Activated CD4-positive, alpha-beta T cell treated with anti-CD3 and anti-CD28 coated beads for 4 hours (primary cell): Measurements from ENCODE around the gene EFCAB9.

Experiments used
- DNase-seq, 2 donors: peaks; one replicate each; pipeline ENCODE4 v3.0.0-alpha.2; 2020

EFCAB9 gene

DNA sequence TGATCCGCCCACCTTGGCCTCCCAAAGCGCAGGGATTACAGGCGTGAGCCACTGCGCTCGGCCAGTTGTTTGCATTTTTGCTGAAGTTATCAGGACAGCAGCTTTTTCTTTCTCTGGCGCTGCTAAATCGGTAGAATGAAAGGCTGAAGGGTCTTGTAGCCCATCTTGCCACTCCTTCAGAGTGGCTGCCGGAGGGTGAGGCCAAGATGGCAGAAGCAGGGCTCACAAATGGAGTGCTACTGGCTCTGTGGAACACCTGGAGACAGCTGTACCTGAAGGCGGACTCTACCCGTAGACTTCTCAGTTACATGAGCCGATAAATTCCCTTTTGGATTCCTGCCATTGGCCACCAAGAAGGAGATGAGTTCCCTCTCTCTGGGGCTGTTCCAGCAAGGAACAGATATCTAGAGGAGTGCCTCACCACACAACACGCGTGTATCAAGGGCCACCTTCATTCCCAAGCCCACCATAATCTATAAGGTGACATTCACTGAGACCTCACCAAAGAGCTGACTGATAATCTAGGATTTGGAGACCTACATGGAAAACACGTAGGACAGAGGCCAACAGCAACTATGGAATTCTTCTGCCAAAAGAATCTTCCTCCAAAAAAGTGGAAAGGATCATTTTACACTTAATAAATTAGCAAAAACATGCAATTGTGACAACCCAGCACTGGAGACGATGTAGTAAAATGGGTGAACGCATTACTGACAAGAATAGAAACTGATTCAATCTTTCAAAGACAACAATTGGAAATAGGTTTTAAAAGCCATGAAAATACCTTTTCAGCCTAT lies 27.7 kb upstream of the EFCAB9 start:
- DNase-seq: no peak

DNA sequence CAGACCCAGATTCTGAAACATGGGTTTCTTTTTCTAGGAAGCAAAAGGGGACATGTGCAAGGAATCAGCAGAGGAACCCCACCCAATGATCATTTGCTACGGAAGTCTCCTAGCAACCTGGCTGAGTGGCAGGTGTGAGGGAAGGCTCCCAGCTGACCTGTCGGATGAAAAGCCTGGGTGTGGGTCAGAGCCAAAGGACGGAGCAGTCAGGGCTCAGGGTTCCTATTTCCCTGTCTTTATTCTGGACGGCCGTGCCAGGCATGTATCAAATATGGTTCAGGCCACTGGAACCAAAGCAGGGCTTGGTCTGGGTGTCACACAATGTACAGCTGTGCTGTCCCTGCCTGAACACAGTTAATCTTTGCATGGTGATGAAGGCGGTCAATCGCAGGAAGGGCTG lies 26.1 kb upstream of the EFCAB9 start:
- DNase-seq: no peak

DNA sequence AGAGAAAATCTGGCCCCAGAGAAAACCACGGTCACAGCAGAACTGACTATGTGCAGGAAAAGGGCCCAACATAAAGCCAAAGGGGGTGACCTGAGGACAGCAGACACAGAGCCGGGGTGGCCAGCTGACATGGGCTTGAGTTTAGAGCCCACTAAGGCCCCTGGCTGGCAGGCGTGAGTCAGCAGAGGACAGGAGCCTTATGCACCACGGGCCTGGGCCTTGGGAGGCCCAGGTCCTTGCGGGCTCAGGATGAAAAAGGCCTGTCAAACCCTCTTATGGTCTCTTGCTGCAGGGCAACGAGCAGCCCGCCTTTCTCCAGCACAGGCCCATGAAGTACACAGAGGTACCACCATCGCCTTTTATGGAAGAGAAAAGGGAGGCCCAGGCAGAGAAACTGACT lies 25.7 kb upstream of the EFCAB9 start:
- no peak for DNase-seq

DNA sequence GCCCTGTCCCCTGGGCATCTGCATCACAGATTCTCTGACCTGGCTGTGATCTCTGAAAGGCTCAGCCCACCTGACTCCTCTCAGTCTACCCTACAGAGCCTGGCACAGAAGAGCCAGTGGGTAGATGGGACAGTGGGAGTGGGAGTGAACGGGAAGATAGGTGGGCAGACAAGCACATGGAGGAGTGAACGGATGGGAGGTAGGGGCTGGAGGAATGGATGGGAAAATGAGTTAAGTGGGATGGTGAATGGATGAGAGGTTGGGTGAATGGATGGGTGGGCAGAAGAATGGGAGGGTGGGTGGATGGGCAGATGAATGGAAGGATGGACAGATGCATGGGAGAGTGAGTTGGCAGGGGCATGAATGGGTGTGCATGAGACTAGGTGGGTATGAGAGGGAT lies 24.8 kb upstream of the EFCAB9 start:
- no peak for DNase-seq

DNA sequence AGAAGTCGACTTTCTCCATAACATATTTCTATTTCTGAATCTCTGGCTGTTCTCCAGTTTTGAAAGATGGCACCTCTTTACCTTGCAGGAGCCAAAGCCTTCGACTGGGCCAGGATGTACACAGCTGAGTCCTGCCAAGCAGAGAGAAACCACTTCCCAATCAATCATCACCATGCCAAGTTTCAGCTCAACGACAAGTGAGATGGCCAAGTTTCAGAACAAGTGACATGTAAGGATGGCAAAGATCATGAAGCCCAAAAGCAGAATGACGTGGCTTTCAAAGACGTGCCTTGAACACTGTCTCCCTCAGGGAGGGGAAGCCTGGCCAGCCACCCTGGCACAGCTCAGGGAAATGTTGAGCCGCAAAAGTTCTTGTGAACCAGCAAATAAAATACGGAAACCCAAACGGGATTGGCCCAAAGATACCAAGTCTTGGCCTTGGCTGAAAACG lies 23.7 kb upstream of the EFCAB9 start:
- no peak for DNase-seq

DNA sequence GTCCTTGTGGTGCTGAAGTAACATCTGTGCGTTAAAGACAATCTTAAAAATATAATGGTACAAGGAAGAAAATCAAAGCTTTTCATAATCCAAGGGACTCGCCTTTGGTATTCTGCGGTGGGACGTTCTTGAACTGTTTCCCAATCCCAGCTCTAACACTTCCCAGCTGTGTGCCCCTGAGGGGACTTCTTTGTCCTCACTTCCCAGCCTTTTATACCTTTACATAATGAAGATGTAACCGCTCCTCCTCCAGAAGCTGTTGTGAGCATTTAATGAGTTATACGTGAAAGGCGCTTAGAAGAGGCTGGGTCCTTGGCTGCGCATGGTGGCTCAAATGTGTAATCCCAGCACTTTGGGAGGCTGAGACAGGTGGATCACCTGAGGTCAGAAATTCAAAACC lies 22.9 kb upstream of the EFCAB9 start:
- no peak for DNase-seq

DNA sequence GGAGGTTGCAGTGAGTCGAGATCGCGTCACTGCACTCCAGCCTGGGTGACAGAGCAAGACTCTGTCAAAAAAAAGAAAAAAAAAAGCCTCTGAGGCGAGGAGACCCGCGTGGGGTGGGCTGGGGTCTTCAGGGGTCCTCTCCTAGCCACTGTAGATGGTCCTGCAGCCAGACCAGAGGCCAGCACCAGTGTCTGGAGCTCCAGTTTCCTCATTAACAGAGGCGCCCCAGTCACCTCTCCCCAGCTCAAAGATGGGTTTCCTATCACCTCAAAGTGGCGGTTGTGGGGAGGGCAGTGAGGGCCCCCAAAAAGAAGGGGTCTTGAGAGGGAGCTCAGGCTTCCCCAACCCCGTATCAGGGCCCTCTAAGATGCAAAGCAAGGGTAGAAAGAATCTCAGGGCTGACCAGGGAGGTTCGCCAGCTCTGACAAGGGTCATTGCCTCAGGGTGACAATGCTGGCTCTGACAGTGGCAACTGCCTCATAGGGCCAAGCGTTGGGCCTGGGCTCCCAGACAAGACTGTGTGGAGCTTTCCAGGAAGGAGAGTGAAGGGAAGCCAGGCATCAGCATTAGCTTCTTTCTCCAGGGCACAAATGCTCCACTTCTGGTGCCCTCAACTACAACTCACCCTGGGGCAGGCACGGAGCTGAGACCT lies 20.9 kb upstream of the EFCAB9 start:
- DNase-seq: no peak

DNA sequence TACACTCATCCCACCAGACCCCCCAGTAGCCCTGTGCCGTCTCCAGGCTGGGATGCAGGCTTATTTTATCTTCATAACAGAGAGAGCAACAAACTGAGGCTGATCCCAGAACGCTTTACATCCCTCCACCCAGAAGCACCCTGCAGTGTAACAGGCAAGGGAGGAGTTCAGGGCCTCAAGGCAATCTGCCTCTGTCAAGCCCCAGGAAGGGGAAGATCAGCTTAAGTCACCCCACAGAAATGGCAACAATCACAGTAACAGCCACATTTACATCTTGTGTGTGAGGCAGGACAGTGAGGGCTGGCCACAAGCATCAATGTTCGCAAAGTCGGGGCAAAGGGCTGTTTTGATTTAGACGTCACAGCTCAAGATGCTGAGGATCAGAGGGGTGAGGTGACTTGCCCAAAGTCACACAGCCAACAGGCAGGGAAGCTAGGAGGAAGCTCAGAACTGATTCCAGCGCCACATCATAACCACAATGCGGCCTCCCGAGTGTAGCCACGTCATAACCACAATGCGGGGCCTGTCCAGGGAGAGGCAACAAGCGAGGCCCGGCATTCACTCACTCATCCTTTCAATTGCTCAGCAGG lies 20.3 kb upstream of the EFCAB9 start:
- peak; percentile 59 to 66 for DNase-seq

DNA sequence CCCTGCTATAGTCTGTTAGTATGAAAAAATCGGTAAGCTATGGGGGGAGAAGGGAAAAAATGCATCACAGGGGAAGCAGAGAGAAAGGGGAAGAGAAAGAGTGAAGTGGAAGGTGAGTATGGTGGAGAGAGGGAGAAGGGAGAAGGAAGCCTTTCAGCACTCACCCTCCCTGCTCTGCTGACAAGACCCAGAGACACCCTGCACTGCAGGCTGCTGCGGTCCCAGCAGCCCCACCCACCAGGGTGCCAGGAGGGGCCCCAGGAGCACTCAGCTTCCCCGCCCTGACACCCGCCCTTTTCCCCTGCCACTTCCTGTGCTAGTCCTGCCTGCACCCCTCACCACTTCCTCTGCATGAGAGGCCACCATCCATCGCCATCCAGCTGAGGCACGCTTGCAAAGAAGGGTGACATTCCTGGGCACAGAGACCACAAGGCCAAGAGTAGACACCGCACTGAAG lies 18.7 kb upstream of the EFCAB9 start:
- peak; percentile 82 to 84 for DNase-seq

DNA sequence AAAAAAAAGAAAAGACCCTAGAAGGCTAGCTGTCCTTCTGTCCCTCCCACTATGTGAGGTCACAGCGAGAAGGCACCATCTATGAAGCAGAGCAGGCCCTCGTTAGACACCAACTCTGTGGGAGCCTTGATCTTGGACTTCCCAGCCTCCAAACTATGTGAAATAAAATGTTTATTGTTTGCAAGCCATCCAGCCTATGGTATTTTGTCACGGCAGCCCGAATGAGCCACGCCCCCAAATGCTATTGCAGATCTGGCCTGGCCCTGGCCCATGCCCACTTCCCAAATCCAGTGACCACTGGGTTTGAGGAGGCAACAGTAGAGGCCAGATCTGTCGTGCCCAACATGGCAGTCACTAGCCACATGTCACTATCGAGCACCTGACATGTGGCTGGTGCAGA lies 16.8 kb upstream of the EFCAB9 start:
- DNase-seq: no peak

DNA sequence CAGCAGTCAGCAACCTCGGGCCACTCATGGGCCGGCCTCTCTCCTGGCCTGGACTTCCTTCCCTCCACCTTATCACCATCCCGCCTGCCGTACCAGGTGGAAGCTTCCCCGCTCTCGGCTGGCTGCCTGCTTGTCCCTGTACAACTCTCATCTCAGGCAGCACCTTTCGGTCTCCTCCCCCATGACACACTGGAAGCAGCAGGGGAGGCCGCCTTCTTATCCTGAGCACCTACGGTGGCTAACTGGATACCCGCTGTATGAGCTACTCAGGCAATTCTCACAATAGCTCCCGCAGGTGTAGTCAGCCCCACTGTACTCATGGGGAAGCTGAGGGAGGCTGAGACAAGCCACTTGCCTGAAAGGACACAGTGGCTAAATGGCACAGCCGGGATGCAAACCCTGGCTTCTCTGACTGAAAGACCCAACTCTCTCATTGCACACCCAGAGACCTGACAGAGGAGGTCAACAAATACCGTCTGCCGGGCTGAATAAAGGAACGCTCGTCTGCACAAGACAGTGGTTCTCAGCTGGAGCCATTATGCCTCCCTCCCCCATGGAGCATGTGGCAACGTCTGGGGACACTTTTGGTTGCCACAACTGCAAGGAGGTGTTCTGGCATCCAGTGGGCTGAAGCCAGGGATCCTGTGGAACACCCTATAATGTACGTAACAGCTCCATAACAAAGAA lies 15.5 kb upstream of the EFCAB9 start:
- peak in 1 of 2 donors; percentile 29 for DNase-seq

DNA sequence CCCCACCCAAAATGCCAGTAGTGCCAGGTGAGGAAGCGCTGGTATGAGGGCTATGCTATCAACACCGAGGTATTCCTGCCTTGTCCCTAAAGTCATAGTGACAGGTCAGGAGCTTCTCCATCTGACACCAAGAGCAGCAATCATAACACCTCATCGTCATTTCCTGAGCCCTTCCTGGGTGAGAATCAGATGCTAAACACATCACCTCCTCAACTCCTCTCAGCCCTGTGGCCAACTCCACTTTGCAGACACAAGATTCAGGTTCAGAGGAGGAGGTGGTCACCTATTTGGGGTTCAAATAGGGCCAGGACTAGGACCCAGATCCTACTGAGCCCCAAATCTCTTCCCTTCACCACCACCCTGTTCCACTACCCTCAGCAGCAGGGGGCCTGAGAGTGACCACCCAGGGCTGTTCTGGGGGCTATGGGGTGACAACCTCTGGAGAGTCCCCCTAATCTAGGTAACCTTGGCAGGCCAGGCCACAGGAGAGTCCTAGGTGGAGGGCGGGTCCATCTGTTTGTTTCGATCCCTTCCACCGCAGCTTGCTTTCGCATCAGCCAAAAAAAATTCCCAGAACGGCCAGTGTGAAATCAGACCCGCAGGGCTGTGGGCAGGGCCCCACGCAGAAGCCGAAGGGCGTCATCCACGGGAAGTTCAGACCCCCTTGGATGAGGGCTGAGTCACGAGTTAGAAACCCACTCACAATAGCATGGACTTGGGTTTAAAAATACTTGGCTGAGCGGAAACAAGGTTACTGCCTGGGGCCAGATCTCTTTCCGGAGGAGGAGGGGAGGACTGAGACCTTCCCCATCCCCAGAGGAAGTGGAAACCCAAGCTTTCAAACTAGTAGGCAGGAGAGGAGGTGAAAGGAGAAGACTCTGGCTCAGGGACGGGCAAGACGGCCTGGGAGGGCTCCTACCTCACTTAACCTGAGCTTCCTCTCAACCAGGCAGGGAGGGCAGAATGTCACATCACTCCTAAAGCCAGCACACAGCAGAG lies 14.7 kb upstream of the EFCAB9 start:
- DNase-seq: peak; percentile 37

DNA sequence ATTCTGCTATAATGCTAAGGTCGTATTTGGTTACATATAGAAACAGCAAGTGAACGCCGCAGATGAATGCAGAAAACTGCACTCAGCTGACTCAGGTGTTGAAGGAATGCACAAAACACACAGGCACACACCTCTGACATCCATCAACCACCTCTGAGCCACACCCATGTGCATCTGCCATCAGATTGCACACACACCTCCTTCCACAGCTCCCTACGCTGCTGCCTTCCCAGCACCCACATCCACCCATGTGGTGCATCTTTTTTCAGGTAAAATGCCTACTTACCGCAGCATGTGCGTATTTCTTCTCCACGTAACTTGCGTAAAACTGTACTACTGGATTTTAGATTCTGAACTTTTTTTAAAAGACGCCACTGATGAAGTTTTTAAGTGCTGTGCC lies 13.0 kb upstream of the EFCAB9 start:
- no peak for DNase-seq

DNA sequence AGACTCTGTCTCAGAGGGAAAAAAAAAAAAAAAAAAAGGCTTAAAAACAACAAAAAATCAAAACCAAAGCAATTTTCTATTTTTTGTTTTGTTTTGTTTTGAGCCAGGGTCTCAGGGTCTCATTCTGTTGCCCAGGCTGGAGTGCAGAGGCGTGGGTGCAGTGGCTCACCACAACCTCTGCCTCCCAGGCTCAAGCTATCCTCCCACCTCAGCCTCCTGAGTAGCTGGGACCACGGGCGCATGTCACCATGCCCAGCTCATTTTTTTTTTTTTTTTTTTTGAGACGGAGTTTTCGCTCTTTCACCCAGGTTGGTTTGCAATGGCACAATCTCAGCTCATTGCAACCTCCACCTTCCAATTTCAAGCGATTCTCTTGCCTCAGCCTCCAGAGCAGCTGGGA lies 11.7 kb upstream of the EFCAB9 start:
- no peak for DNase-seq

DNA sequence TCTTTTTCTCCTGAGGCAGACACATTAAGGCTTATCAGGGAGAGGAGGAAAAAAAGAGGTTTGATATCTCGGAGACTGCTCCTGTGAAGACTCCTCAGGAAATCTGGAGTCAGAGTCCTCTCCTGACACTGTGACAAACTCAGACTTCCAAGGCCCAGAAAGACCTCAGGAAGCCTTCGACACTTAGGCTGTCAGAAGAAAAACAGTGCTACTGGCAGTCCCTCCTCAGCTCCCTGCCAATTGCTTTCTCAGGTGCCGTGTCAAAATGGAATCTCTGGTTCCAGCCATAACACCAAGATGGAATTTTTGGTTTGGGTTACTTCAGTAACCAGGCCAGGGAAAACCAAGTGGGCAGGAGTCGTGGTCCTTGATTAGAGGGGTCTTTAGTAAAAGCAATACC lies 10.1 kb upstream of the EFCAB9 start:
- DNase-seq: no peak

DNA sequence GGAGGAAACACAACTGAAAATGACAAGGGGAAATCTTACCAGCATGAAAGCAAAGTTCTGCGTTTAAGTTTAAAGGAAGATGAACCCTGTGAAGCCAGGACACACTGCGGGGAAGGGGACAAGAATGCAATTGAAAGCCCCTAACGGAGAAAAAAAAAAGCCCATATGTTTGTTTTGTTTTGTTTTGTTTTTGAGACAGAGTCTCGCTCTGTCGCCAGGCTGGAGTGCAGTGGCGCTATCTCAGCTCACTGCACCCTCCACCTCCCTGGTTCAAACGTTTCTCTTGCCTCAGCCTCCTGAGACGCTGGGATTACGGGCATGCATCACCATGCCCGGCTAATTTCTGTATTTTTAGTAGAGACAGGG lies 8.9 kb upstream of the EFCAB9 start:
- DNase-seq: no peak

DNA sequence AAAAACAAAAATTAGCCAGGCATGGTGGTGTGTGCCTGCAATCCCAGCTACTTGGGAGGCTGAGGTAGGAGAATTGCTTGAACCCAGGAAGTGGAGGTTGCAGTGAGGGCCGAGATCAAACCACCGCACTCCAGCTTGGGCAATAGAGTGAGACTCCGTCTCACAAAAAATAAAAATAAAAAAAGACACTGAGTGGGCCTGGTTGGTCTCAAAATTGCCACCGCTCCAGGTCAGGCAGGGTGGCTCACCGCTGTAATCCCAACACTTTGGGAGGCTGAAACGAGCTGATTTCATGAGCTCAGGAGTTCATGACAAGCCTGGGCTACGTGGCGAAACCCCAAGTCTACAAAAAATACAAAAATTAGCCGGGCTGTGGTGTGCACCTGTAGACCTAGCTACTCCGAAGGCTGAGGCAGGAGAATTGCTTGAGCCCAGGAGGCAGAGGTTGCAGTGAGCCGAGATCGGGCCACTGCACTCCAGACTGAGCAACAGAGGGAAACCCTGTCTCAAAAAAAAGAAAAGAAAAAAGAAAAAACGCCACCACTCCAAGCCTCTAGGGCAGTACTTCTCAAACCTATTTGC lies 7.8 kb upstream of the EFCAB9 start:
- no peak for DNase-seq

DNA sequence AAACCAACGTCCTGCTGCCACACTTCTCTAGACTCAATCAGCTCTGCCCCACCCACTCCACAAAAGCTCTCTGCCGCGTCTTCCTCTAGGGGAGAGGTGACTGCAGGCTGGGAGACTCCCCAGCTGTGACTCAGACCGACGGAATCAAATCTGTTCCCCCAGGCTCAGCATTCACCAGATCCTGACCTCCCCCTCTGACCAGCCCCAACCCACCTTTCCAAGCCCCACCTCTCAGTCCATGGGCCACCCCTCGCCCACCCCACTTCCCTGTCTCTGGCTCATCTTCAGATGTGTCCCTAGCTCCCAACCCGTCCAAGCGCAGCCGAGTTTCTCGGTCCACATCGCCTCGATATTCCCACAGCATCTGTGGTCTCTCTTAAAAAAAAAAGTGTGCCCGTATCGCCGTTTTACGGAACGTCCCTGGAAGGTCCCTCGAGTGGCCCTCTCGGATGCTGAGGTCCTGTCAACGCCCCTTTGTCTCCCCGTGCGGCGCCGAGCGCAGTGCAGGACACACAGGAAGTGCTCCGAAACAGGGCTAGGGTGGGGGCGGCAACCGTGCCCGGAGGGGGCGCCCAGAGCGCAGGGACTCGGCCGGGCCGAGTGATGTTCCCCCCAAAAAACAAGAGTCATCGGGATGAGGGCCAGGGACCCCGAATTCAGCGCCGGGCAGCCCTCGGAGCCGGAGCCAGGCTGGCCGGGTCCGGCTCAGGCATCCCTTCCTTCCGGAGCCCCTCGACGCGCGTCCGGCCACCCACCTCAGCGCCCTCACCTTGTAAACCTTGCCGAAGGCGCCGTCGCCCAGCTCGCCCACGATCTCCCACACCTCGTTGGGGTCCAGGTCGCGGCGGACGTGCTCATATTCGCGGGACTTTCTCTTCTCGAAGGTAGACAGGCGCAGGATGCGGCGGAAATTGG lies 6.6 kb upstream of the EFCAB9 start:
- DNase-seq: peak; percentile 69 to 72

DNA sequence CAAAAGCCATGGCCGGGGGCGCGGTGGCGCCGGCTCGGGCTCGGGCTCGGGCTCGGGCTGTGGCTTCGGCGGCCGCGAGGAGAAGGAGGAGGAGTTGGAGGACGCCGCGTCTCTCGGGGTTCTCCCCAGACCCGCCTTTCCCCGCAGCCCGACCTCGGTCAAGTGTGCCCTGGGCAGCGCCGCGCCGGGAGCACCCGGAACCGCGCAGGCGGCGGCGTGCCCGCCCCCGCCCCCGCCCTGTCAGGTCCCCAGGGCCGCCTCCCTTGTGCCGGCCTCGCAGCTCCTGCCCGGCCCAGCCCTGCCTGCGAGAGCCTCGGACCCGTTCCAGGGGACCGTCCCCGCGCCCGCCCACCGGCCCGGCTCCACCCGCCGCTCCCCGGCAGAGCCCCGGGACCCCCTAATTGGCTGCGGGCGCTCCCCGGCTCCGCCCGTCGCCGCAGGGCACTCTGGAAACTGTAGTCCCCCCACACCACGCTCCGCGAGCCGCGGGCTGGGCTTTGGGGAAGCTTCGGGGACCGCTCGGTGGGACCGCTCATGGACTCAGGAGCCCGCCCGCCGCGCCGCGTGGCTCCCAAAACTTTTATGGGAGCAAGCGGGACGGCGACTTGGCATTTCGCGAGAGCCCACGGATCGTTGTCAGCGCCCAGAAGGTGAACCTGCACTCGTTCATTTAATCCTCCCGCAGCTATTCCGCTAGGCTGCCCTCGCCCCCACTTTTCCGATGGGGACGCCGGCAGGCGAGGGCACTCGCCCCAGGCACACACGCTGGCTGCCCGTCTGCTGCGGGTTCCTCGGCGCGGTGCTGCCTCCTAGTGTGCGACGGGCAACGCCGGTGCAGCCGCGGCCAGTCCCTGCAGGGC lies 5.7 kb upstream of the EFCAB9 start, which contains the start of gene STK10:
Gene STK10 (minus strand): TSS at position 192 of the 860 bp plus-strand sequence. CDS start 182 bp downstream, at position 10.
- DNase-seq: peak; percentile 86 to 88
